Muscle of leg (tissue), 11 donors: ENCODE measurements around the gene SLC5A10. TPM values are rescaled to one million over a fixed set of nuclear protein-coding genes. Genes with fewer than 3 reads are reported as not detected.

Experiments used
- DNase-seq: peaks from one replicate; pipeline ENCODE4 v3.0.0; 2013
- H3K27ac ChIP-seq: one replicate; pipeline ENCODE4 v1.5.1; 2013; ENCODE audit warnings: mild to moderate bottlenecking, low read length, control low read depth
- H3K27me3 ChIP-seq: one replicate; pipeline ENCODE4 v1.6.1; 2013; ENCODE audit warnings: low read length; ENCODE audit not compliant: control insufficient read depth, insufficient read depth
- H3K36me3 ChIP-seq: one replicate; pipeline ENCODE4 v1.6.1; 2013; ENCODE audit warnings: low read length; ENCODE audit not compliant: control insufficient read depth, insufficient read depth
- H3K4me1 ChIP-seq: one replicate; pipeline ENCODE4 v1.6.1; 2013; ENCODE audit warnings: low read length; ENCODE audit not compliant: control insufficient read depth, insufficient read depth
- H3K4me3 ChIP-seq: one replicate; pipeline ENCODE4 v1.5.1; 2013; ENCODE audit warnings: low read length, control low read depth
- H3K9me3 ChIP-seq: replicated peaks from 2 replicates; pipeline ENCODE4 v1.6.1; 2013; ENCODE audit warnings: low read depth, low read length; ENCODE audit not compliant: control insufficient read depth
- WGBS: methylation state at CpG from one replicate; pipeline ENCODE4 v1.1.5; 2013; ENCODE audit warnings: missing lambda C conversion rate; ENCODE audit not compliant: insufficient coverage; 5-methylcytosine and 5-hydroxymethylcytosine counted together
- polyA plus RNA-seq, 8 donors: library from polyadenylated mRNA; unstranded; fragments of 120-200 nt; gene quantifications; one replicate each; pipeline versions ENCODE4 v1.2.1 to v1.2.3, GENCODE V29; 2013; ENCODE audit warnings: inconsistent platforms in 1 of 8, low replicate concordance in 1 of 8; ENCODE audit not compliant: insufficient read length in 8 of 8, insufficient read depth in 1 of 8
- total RNA-seq: library from RNA; stranded (reverse); fragments of 120-200 nt; gene quantifications from one replicate; pipeline ENCODE4 v1.2.4, GENCODE V29; 2013

SLC5A10 gene
- total and polyA plus RNA-seq, 9 donors: 0.05 to 0.19 (median 0.06) TPM; not detected in 3

DNA sequence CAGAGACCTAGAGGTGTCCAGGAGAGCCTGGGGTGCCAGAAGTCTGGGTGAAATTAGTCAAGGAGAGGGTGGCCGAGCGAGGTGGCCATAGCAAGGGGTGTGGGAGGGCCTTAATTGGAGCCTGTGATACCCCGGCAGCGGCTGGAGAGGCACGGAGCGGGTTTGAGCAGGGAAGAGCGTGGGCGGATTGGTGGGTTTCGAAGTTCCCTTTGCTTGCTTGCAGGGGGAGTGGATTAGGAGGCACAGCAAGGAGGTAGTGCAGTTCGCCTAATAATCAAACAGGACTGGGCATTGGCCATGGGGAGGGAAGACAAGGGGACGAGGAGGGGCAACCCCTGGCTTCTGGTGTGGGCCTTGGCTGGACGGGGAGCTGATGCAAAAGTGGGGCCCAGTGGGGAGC, 58.0 kb downstream of the SLC5A10 start:
- Histone ChIP-seq H3K27me3 (peaks cover 10% of the 10 kb centered on the region), H3K4me3 (no peak overlapping the region), H3K9me3 (peaks cover 6% of the 10 kb centered on the region), H3K4me1 (peaks cover under 1% of the 10 kb centered on the region), H3K36me3 (no peaks in the 10 kb centered on the region), H3K27ac (no peak overlapping the region)
- 67% methylated on average over 12 of the region's 12 CpGs for WGBS
- no peak for DNase-seq

DNA sequence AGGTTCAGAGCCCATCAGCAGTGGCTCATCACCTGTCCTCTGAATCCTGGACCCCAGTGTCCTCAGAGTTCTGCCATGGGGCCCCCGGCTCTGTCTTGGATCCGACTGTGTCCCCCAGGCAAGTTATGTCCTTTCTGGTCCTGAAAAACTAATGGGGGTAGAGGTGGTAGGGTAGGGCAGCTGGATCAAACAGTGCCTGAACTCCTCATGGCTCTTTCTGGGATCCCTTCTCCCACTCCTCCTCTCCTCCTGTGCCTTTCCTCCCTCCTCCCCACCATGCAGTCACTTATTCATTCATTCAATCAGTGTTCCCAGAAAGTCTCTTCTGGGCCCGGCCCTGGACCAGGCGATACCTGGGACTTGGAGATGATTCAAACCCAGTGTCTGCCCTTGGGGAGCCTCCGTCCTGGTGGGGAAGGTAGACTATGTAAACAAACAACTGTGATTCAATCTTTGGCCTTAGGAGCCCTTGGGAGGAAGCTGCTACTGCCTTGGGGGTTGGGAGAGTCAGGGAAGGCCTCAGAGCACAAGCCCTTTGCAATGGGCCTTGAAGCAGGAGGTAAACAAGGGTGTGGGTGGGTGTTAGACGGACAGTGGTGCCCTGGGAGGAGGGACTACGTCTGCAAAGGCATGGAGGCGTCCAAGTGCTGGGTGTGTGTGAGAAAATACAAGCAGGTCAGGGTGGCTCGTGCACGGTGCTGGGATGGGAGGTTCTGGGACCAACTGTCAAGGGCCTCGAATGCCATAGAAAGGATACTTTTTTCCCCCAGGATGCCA, 59.0 kb downstream of the SLC5A10 start:
- Histone ChIP-seq H3K36me3 (no peaks in the 10 kb centered on the region), H3K27ac (no peak overlapping the region), H3K4me1 (no peaks in the 10 kb centered on the region), H3K9me3 (peaks cover 6% of the 10 kb centered on the region), H3K27me3 (peaks cover under 1% of the 10 kb centered on the region), H3K4me3 (no peak overlapping the region)
- no peak for DNase-seq
- WGBS: 55% methylated on average over 9 of the region's 11 CpGs

DNA sequence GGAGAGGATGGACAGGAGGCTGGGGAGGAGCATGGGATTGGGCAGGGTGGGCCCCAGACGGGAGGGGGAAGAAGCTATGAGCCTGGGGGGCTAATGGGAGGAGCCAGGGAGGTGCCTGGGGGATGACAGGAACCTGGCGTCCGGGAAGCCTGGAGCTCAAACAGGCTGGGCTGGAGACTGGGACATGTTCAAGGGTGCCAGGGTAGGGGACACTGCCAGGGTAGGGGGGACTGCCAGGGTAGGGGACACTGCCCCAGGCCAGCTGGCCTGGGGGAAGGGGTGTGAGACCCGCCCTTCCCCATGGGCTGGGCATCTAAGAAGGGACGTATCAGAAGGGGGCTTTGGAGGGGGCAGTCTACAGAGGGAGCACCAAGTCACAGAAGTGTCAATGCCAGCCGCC, 59.6 kb downstream of the SLC5A10 start:
- Histone ChIP-seq H3K27me3 (no peaks in the 10 kb centered on the region), H3K4me3 (no peak overlapping the region), H3K27ac (no peak overlapping the region), H3K9me3 (peaks cover 4% of the 10 kb centered on the region), H3K36me3 (no peaks in the 10 kb centered on the region), H3K4me1 (no peaks in the 10 kb centered on the region)
- WGBS: 55% methylated on average over 4 of the region's 6 CpGs
- DNase-seq: no peak

DNA sequence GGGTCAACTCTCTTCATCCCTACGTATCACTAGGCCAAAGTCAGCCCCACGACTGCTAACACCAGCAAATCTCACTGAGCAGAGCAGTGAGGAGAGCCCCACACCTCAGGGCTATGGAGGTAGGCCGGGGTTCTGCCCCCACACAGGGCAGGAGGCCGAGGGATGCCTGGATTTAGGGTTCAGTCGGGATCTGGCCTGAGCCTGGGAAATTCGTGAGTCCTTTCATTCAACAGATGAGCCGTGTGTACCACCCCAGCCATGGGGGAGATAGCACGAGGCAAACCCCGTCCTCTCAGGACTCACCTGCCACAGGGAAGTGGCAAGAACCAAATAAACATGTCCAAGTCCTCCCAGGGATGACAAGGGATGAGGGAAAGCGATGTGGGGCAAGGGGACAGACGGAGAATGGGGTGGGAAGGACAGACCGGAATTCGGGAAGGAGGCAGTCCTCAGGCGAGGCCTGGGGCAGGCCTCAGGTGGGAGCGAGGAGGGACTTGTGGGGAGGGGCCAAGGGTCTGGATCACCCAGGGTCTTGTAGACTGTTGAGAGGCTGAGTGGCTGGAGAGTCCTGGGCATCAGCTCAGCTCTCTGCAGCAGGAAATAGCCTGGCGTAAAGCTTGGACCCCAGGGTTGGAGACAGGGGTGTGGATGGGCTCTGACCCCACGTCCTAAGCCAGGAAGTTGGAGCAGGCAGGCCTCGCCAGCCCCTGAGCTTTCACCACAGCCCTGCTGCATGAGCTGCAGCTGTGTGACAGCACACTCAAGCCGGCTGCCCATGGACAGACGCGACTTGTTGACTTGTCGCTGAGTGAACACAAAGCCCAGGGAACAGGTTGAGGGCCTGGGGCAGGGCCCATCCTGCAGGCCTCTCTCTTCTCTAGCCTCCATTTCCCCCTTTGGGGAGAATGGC, 60.5 kb downstream of the SLC5A10 start:
- Histone ChIP-seq H3K9me3 (no peaks in the 10 kb centered on the region), H3K4me3 (no peak overlapping the region), H3K27me3 (no peaks in the 10 kb centered on the region), H3K36me3 (no peaks in the 10 kb centered on the region), H3K4me1 (no peaks in the 10 kb centered on the region), H3K27ac (no peak overlapping the region)
- DNase-seq: no peak
- 78% methylated on average over 18 of the region's 22 CpGs for WGBS

DNA sequence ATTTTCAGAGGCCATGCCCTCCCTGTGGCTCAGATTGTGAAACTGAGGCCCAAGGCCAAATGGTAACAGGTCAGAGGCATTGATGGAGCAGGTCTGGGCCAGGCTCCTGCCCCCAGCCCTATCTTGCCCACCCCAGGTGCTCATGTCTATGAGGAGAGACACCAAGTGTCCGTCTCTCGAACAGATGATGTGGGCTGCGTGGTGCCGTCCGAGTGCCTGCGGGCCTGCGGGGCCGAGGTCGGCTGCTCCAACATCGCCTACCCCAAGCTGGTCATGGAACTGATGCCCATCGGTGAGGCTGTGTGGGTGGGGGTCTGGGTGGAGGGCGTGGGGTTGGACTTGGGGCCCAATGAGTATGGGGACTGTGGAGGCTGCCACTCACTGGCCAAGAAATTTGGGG, 61.3 kb downstream of the SLC5A10 start:
- H3K36me3 ChIP-seq: no peaks in the 10 kb centered on the region
- no peak overlapping the region for H3K27ac ChIP-seq
- 100% methylated on average over 6 of the region's 12 CpGs for WGBS
- DNase-seq: no peak
- no peaks in the 10 kb centered on the region for H3K27me3 ChIP-seq
- H3K4me3 ChIP-seq: no peak overlapping the region
- no peaks in the 10 kb centered on the region for H3K9me3 ChIP-seq
- H3K4me1 ChIP-seq: no peaks in the 10 kb centered on the region

DNA sequence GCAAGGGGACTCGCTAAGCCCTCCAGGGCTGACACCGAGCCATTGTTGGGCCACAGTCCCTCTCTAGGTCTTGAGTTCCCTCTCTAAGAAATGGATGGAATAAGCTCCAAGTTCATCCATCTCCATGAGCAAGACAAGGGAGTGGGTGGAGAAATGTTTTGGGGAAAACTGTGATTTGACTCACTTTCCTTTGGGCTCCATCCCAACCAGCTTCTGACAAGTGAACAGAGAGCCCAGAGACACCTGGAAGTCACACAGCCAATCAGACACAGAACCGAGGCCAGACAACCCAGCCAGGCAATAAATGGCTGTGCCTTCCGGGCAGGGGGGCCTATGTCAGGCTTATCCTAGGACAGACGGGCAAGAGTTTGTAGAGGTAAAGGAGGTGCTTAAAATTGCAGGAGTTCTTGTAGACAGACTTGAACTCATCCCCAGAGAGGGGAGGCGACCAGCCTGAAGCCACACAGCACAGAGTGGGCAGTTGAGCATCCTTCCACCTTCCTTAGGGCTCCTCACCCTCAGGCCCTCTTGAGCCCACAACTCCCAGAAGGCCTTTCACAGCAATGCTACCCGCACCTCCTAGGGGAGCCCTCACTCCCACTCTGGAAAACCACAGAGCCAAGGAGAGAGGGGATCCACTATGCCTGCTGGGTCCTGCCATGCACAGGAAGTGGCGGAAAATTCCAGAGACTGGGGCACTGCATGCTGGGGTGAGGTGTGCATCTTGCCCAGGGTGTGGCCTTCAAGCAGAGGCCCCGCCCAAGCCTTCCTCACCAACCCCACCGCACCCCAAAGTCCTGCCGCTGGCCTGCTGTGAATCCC, 62.1 kb downstream of the SLC5A10 start:
- no peaks in the 10 kb centered on the region for H3K4me1 ChIP-seq
- WGBS: 75% methylated on average over 5 of the region's 11 CpGs
- H3K27me3 ChIP-seq: peaks cover 4% of the 10 kb centered on the region
- no peaks in the 10 kb centered on the region for H3K36me3 ChIP-seq
- H3K9me3 ChIP-seq: no peaks in the 10 kb centered on the region
- no peak for DNase-seq
- no peak overlapping the region for H3K27ac ChIP-seq
- H3K4me3 ChIP-seq: no peak overlapping the region

DNA sequence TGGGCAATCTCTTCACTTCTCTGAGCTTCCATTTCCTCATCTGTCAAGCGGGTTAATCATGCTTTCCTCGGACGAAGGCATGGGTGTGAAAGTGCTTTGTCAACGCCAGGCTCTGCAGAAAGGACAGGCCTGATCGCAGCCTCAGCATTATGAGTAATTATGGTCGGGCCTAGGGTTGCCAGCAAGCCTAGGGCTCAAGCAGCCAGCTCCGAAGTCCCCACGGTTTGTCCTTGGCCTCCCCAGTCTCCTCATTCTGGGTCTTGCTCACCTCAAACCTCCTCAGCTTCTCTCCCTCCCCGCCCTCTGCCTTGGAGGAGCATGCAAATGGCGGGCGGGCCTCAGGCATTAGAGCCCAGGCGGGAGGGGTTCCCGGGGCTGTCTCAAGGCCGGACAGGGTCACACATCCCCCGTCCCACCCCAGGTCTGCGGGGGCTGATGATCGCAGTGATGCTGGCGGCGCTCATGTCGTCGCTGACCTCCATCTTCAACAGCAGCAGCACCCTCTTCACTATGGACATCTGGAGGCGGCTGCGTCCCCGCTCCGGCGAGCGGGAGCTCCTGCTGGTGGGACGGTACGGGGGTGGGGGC, 62.8 kb downstream of the SLC5A10 start:
- no peak overlapping the region for H3K4me3 ChIP-seq
- no peaks in the 10 kb centered on the region for H3K9me3 ChIP-seq
- WGBS: 52% methylated on average over 6 of the region's 29 CpGs
- peaks cover 6% of the 10 kb centered on the region for H3K4me1 ChIP-seq
- peaks cover 4% of the 10 kb centered on the region for H3K27me3 ChIP-seq
- H3K36me3 ChIP-seq: no peaks in the 10 kb centered on the region
- no peak for DNase-seq
- H3K27ac ChIP-seq: no peak overlapping the region

DNA sequence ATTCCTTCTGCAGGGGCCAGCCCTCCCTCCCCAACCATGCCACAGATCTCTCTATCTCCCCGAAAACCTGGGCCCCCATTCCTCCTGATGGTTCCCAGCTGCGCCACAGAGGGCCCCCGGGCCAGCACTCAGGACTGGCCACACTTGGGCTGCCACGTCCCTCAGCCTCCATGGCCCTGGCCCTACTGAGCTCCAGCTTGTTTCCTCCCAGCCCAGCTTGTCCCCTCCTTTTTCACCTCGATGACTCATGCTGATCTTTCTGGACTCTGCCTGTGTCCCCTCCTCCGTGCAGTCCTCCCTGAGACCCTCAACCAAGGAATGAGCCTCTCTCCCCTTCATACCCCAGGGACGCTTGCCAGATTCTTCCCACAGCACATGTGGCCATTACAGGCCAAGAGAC, 63.5 kb downstream of the SLC5A10 start:
- H3K4me3 ChIP-seq: no peak overlapping the region
- 61% methylated on average over 6 of the region's 7 CpGs for WGBS

DNA sequence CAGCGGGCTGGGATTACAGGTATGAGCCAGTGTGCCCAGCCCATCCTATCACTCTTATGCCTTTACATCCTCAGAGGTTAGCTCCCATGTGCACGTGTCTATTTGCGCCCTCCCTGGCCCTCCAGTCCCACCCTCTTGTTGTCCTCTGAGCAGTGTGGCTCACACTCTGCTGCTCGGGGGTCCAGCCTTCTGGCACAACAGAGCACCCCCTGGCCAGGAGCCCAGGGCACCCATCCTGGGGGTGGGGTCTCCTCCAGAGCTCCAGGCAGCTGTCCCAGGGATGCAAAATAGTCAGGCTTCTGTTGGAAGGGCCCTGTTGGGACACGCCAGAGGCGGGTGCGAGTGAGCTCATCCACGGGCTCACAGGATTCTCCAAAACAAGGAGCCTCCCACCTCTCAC, 64.3 kb downstream of the SLC5A10 start:
- Histone ChIP-seq H3K9me3 (no peaks in the 10 kb centered on the region), H3K27me3 (peaks cover 4% of the 10 kb centered on the region), H3K27ac (no peak overlapping the region), H3K4me3 (no peak overlapping the region), H3K4me1 (peaks cover 6% of the 10 kb centered on the region), H3K36me3 (no peaks in the 10 kb centered on the region)
- WGBS: 82% methylated on average over 7 of the region's 8 CpGs
- DNase-seq: no peak

More for the DNA sequence above, 63.5 kb downstream of the SLC5A10 start:
- no peak overlapping the region for H3K27ac ChIP-seq
- H3K4me1 ChIP-seq: peaks cover 6% of the 10 kb centered on the region
- H3K36me3 ChIP-seq: no peaks in the 10 kb centered on the region
- H3K9me3 ChIP-seq: no peaks in the 10 kb centered on the region
- peaks cover 4% of the 10 kb centered on the region for H3K27me3 ChIP-seq
- no peak for DNase-seq
